NCI-H128 (cell line): ENCODE measurements around the gene RIMBP2.
"Not testable (repeated sequence)": the region's sequence is repeated elsewhere in the genome, so short reads cannot be mapped to it uniquely, and the experiment has no call there.

ENCODE experiments used
- DNase-seq: peaks from one replicate; lab custom pipeline; 2025; ENCODE audit not compliant: unreplicated experiment; lab: John Stamatoyannopoulos, UW

Gene RIMBP2

DNA sequence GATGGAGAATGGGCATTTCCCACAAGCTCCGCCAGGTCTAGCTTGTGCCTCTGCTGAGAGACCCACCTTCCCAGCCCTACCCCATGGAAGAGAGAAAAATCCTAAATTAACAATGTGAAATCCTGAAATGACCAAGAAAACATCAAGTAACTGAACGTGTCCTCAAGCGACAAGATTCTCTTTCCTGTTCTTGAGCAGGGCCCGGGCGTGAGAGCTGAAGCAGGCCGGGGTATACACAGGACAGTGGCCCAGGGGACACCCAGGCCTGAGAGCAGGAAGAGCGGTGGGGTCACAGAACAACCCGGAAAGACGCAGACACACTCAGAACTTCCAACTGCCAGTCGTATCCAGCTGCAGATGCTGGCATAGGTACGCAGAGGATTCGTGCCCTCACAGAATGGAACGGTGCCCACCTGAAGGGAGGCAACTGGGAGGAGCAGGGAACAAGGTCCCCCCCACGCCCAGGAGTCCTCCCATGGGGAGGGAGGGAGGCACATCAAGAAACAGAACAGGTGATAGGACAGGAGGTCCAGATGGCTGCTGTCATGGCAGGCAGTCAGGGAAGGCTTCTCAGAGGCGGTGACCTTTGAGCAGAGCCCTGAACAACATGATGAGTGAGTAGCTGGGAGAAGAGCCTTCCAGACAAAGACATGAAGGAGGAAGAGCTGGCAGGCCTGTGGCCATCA is 9.1 kb downstream of the RIMBP2 start:
- no peak for DNase-seq

- no peak for DNase-seq
Observed at GRCh38 chr12:130706311-130706710, 9.8 kb downstream of the RIMBP2 start.

DNA sequence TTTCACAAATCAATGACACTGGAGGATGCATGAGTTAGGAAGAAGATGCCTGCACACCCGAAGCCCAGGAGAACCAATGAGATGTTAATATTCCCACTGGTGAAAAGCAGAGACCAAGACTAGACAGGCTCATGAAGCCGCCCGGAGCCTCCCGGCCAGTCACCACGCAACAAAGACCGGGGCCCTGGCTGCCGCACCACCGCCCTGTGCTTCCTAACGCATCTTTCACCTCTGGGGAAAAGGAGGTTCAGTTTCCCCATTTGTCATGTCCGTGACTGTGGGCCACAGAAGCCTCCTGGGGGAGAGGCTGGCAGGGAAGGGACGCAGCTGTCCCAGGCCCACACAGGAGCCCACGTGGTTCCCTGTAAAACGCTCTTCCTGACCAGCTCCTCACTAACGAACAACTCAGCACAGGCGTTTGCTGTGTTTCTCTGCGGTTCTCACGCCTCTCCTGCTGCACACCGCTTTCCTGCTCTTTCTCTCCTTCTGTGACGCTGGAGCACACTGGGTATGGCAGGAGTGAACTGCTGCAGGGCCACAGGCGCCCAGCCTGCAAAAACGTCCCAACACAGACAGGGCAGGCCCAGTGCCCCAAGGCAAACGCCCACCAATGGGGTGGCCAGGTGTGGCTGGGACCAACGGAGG is 10.8 kb downstream of the RIMBP2 start:
- no peak for DNase-seq

GRCh38 chr12:130704606-130705005 is 11.5 kb downstream of the RIMBP2 start:
- DNase-seq, result no peak

DNA sequence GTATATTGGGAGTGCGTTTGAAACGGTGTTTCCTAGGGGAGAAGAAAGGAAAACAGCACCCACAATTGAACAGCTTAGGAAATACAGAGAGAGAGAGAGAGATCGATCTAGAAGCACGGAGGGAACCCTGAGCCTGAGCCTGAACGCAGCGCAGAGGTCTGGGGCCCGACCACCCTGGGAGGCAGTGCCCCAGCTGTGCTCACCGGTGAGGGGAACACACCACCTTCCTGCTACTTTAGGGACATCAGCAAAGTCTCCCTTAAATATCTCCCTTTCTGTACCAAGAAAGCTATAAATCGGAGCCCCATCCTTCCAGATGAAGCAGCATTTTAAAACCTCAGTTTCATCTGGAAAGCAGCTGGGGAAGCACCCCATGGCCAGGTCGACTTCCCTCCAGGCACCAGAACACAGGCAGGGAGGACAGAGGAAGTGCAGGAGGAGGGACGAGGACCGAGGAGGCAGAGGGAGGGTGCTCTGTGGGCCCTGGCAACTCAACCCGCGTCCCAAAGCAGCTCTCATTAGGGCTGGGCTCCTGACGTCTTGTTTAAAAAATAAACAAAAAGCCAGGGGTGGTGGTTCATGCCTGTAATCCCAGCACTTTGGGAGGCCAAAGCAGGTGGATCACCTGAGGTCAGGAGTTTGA is 12.2 kb downstream of the RIMBP2 start:
- DNase-seq, result no peak

DNA sequence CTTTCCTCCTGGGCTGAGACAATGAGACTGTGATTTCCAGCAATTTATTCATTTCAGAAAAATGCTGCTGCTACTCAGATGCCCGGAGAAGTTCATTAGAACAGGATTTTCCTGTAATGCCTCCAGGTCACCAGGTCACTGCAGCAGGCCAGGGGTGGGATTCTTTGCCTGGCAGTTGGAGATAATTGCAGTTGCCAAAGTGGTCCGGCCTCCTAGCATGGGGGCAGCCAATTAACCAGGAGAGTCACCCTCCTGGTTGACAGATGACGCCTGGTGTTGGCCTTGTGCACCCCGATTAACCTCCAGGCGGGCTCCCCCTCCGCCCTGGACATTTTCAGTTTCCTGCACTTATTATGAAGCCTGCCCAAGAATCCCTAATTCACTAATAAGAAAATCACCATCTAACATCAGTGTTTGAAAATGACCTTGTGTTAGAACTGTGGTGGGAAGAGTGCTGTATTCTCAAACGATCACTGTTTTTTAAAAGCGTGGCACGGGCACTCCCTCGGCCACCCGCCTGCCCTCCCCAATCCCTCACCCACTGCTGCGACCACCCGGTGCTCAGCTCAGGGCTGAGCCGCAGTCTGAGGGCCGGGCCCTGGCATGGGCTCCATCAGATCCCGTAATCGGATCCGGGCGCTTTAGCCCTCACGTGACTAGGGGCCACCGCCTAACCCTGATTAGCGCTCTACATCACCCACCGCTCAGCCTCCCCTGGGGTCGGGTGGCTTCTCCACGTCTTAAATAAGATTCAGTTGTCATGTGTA is 12.9 kb downstream of the RIMBP2 start:
- DNase-seq, result no peak

- no peak for DNase-seq
Observed at GRCh38 chr12:130701402-130701744, 14.7 kb downstream of the RIMBP2 start.

DNA sequence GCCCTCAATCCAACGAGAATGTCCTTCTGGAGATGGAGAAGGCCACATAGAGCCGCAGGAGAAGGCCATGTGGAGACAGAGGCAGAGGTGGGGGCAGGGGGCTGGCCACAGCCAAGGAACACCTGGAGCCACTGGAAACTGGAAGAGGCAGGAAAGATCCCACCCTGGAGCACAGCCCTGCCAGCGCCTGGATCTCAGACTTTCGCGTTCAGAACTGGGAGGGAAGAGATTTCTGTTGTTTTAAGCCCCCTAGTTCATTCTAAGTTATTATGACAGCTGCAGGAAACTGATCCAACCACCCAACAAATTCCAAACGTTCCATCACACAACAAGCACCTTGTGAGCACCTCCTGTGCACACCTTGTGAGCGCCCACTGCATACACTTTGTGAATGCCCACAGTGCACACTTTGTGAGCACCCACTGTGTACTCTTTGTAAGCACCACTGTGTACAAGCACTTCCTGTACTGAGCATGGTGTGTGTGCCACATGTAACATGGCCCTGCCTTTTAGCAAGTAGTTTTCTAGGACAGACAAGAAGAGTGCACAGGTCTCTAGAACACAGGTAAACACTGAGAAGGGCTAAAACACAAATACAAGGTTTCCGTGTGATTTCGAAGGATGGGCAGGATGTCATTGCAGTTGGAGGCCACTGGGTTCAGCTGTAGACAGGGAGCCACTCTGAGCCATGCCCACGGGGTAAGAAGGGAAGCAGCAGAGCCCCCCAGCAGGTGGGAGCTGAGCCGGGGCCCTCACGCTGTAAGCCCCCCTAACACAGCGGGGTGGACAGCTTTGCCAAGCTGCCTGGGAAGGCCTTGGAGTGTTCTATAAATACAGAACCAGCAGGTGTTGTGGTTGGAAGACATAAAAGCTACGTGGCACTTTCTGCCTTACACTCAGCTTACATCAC is 15.4 kb downstream of the RIMBP2 start:
- DNase-seq, result no peak

DNA sequence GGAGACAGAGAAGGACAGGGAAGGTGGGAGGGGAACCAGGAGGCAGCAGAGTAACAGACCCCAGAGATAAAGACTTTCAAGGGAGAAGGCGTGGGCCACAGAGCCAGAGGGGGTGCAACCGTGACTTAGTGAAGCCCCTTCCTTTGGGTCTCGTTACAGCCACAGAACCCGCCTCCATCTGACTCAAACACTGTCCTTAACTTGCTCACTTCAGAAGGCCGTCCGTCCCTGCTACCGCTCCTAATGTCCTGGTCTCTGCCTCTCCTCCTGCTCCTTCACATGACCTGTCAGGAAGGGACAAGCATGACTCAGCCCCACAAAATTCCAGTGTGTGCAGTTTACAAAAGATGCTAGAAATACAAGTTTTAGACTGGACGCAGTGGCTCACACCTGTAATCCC is 18.0 kb downstream of the RIMBP2 start:
- no peak for DNase-seq

DNA sequence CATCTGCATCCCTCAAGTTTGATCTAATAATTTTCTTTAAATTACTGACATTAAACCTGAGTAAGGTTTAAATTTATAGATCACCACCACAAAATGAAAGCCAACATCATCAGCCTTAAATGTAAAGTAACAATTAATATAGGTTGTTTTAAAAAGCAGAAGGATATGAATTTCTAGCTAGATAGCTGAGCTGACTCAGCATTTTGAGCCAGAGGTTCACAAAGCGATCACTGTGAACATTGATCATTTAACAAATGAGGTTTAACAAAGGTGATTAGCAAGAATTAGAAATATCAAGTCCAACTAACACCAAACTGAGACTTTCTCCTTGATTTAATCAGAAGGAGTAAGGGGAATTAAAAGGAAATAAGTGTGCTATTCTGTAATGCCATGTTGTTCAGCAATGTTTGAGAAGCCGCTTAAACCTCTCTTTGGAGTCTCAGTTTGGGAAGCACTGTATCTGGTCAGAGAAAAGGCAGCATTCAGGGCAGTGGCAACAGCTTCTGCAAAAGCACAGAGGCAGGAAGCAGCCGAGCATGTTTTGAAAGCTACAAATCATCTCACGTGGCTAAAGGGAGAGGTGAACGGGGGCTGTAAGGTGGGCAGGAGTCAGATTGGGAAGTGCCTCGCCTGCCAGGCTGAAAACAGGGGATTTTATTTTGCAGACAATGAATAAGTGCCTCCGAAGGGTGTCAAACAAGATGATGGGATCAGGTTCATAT is 19.6 kb downstream of the RIMBP2 start:
- DNase-seq, result no peak

- DNase-seq, result no peak
Observed at GRCh38 chr12:130695061-130695460, 21.0 kb downstream of the RIMBP2 start.

DNA sequence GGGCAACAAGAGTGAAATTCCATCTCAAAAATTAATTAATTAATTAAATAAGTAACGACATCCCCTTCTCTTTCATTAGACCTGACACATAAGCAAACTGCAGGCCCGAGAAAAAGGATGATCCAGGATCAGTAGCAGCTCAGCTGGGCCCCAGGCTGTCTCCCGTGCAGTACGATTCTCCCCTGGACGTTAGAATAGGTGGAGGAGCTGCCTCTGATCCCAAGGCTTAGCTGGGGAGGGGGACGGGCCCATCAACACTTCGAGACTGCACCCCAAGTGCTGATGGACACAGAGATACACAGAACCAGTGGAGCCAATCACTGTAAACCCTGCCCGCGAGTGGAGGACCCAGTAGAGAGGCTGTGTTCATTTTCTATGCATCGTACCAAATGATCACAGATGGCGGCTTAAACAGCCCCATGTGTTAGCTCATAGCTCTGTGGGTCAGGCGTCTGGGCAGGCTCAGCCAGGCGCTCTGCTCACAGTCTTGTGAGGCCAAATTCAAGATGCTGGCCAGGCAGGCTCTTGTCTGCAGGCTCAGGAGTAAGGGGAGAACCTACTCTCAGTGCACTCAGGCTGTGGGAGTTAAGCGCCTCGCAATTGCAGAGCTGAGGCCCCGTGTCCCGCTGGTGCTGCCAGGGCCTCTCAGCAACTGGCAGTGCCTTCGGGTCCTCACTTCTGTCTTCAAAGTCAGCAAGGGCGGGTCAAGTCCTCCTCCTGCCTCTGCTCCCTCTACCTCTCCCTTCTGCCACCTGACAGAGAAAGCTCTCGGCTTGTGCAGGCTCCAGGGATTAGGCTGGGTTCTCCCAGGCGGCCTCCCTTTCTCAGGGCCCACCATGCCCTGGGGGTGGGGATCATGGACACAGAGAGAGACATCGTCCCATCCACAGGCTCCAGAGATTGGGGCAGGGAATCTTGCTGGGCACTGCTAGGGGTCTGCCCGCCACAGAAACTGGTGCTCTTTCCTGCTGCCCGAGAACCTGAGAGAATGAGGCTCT is 26.4 kb downstream of the RIMBP2 start:
- DNase-seq, result no peak

DNA sequence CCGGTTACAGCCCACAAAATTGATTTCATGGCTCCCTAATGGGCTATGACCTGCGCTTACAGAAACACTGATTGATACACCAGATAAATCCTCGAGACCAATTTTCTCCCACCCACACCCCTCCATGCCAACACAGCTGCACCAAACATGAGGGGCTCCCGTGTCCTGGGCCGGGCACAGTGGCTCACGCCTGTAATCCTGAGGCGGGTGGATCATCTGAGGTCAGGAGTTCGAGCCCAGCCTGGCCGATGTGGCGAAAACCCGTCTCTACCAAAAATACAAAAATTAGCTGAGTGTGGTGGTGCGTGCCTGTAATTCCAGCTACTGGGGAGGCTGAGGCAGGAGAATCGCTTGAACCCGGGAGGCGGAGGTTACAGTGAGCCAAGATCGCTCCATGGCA is 27.1 kb downstream of the RIMBP2 start:
- not testable (repeated sequence) for DNase-seq

DNA sequence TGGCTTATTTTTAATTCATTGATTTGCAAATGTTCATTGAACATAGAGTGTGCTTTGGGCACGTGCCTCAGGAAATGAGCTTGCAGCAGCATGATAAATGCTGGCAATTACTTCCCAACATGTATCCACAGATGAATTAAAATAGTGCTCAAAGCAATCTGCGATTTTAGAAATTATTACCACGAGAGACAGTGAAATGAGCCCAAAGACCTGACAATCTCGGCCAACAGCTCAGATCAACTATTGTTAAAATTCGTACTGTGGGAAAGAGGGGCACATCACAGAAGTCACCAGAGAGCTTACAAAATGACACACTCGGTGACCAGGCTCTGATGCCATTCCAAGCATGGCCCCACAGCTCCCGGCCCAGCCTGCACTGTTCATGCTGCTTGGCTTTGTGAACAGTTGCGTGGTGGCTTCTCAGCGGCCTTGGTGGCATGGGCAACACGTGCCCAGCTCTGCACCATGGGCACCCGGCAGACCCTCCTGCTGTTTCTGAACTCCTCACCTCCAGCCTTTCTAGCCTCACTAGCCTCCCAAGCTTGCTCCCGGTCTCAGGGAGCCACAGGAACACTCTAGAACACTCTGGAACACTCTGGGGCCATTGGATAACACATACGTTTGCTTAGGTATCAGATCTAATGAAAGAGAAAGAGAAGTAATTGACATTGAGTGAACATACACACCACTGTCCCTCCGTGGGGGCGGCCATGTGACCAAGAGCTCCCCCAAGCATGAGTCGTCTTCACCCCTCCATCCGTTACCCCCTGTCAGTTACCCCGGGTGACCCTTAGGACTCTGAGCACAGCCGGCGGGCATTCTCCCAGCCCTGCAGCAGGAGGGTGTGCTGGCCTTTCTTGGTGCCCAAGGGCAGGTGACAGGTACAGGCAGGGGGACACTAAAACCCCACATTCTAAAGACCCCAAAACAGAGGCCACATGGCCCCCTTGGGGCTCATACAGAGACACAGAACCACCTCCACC is 28.0 kb downstream of the RIMBP2 start:
- DNase-seq, result no peak

DNA sequence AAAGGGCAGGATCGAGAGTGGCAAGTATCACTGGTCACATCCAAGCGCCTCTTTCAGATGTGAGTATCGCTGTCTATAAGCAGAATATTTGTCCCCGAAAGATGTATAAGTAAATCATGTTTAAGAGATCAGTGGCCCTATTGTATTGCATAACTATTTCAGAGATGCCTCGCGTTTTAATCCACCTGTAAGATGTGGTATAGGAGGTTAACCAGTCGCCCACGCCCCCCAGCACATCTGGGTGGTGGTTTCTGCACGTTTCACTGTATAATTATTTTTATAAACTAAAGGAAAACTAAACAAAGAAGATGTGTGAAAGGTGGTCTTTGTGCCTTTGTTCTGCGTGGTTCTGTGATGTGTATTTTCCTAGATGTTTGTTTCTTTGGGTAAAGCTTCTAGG is 28.9 kb downstream of the RIMBP2 start:
- no peak for DNase-seq

GRCh38 chr12:130686511-130686991 is 29.5 kb downstream of the RIMBP2 start:
- DNase-seq, result no peak

DNA sequence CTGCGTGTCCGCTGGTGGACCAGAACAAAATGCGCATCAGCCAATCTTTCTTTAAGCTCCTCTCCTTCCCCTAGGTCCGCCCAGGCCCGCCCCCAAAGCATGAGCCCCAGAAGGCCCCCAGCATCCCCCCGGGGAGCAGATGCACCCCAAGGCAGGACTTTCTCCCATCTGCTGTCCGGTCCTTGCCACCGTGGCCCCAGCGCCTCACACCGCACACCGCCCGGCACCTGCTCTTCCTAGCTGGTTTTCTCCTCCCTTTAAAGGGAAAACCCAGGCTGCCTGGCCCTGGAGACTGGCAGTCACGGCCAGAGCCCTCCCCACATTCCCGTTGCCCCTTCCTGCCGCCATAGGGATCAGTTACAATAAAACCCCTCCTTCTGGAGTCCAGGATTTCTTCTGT is 30.2 kb downstream of the RIMBP2 start:
- no peak for DNase-seq
